ENCODE results near the gene ZNF217. TPM values are rescaled to one million over a fixed set of nuclear protein-coding genes. Genes with fewer than 3 reads are reported as not detected.

Gene ZNF217
- total and polyA plus RNA-seq, 10 of the 15 experiments (the other 5 are each of a cell fraction or from before 2014, with no cell fraction given) = 8.5 to 76.6 (median 40.6) TPM

- TF ChIP-seq ZBTB33 (IDR thresholded peaks at IDR 0.05) (no peak), ZBTB11 (CRISPR knock-in tag; IDR thresholded peaks at IDR 0.05) (no peak), IRF3 (IDR thresholded peaks at IDR 0.05) (no peak), E2F4 (IDR thresholded peaks at IDR 0.05; ENCODE audit: low read depth, low read length) (no peak), CHD1 (IDR thresholded peaks at IDR 0.05; ENCODE audit: low read depth, low read length) (no peak; the same call in 1 of the 2 replicates), POU2F2 (IDR thresholded peaks at IDR 0.05; ENCODE audit: borderline replicate concordance, low read depth, low read length) (no peak), REST (IDR thresholded peaks at IDR 0.05; ENCODE audit: low read depth, low read length) (no peak), TCF7 (IDR thresholded peaks at IDR 0.05; ENCODE audit: borderline replicate concordance) (no peak), NR2C2 (IDR thresholded peaks at IDR 0.05; ENCODE audit: borderline replicate concordance, control insufficient read depth, insufficient read length, low read depth) (no peak), HDGF (IDR thresholded peaks at IDR 0.05) (no peak), NFIC (IDR thresholded peaks at IDR 0.05; ENCODE audit: low read depth, low read length) (no peak; the same call in 1 of the 2 replicates), CHD2 (IDR thresholded peaks at IDR 0.05; ENCODE audit: borderline replicate concordance, low read depth, low read length) (no peak), TBL1XR1 (IDR thresholded peaks at IDR 0.05; ENCODE audit: low read depth, low read length) (no peak), ZBED1 (IDR thresholded peaks at IDR 0.05; ENCODE audit: borderline replicate concordance) (no peak), USF2 (IDR thresholded peaks at IDR 0.05; ENCODE audit: borderline replicate concordance, low read depth, low read length) (peak; percentile 1; the same call in 1 of the 2 replicates), CBFB (IDR thresholded peaks at IDR 0.05; ENCODE audit: low read depth) (no peak)
Measured at GRCh38 chr20:53579581-53580375, 13.9 kb downstream of the ZNF217 start (continued).

Measured in GM12878 (cell line).